Activated naive CD8-positive, alpha-beta T cell (primary cell): Measurements from ENCODE around the gene RELL2.

Experiments
- H3K27ac Mint-ChIP-seq: one replicate; pipeline ENCODE4 v1.8.0; 2021; ENCODE audit warnings: mixed read lengths
- H3K27me3 Mint-ChIP-seq: one replicate; pipeline ENCODE4 v1.8.0; 2021; ENCODE audit warnings: mixed read lengths
- H3K36me3 Mint-ChIP-seq: one replicate; pipeline ENCODE4 v1.8.0; 2021; ENCODE audit warnings: mixed read lengths
- H3K4me1 Mint-ChIP-seq: one replicate; pipeline ENCODE4 v1.8.0; 2021; ENCODE audit warnings: low read depth, mixed read lengths
- H3K4me3 Mint-ChIP-seq: one replicate; pipeline ENCODE4 v1.8.0; 2021; ENCODE audit warnings: mild to moderate bottlenecking, mixed read lengths
- H3K9me3 Mint-ChIP-seq: one replicate; pipeline ENCODE4 v1.8.0; 2021; ENCODE audit warnings: low read depth, mixed read lengths

Gene RELL2

DNA sequence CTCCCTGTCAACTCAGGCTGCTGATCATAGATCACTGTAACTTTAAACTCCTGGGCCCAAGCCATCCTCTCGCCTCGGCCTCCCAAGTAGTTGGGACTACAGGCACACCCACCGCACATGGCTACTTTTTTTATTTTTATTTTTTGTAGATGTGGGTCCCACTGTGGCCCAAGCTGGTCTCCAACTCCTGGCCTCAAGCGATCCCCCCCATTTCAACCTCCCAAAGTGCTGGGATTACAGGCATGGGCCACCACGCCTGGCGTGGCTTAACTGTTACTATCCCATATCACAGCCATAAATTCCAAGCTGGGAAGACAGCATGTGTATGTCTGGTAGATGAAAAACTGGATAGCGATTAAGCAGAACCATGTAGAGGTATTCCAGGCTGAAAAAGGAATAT is 1.2 kb upstream of the RELL2 start:
- Mint-ChIP-seq H3K27ac (peak overlapping the region; percentile 79), H3K4me3 (peak overlapping the region; percentile 94), H3K9me3 (no peaks in the 10 kb centered on the region), H3K27me3 (no peaks in the 10 kb centered on the region), H3K4me1 (peaks cover 43% of the 10 kb centered on the region), H3K36me3 (peaks cover 3% of the 10 kb centered on the region)

GRCh38 chr5:141636106-141636412 is 738 bp upstream of the RELL2 start:
- Mint-ChIP-seq H3K36me3 (peaks cover 3% of the 10 kb centered on the region), H3K27ac (peak overlapping the region; percentile 79), H3K27me3 (no peaks in the 10 kb centered on the region), H3K4me3 (peak overlapping the region; percentile 94), H3K9me3 (no peaks in the 10 kb centered on the region), H3K4me1 (peaks cover 44% of the 10 kb centered on the region)

GRCh38 chr5:141637123-141637766 is 448 bp downstream of the RELL2 start:
- Mint-ChIP-seq H3K27me3 (no peaks in the 10 kb centered on the region), H3K4me1 (peaks cover 56% of the 10 kb centered on the region), H3K9me3 (no peaks in the 10 kb centered on the region), H3K36me3 (peaks cover 3% of the 10 kb centered on the region), H3K27ac (peak overlapping the region; percentile 96), H3K4me3 (peak overlapping the region; percentile 91)

DNA sequence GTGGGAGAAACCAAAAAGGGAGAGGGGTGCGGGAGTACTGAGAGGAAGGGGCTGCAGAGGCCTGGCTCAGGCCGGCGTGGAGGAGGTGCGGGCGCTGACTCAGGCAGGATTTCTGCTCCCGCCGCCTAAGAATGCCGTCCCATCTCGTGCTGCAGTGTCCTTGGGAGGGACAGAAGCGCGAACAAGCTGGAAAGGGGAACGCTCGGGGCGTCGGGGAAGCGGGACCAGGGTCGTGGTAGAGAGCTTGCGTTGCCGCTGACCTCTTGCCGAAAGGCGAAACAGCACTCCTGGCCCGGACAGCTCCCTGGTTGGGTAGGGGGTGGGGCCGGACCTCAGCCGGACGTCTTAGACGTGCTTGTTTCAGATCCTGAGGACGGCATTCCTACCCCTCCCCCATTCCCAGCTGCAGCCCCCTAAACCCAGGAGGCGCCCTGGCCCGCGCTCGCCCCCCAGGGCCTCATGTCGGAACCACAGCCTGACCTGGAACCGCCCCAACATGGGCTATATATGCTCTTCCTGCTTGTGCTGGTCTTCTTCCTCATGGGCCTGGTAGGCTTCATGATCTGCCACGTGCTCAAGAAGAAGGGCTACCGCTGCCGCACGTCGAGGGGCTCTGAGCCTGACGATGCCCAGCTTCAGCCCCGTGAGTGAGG is 1.1 kb downstream of the RELL2 start:
- Mint-ChIP-seq H3K9me3 (no peaks in the 10 kb centered on the region), H3K4me1 (peaks cover 52% of the 10 kb centered on the region), H3K4me3 (peak overlapping the region; percentile 91), H3K36me3 (peaks cover 3% of the 10 kb centered on the region), H3K27me3 (no peaks in the 10 kb centered on the region), H3K27ac (peak overlapping the region; percentile 96)

DNA sequence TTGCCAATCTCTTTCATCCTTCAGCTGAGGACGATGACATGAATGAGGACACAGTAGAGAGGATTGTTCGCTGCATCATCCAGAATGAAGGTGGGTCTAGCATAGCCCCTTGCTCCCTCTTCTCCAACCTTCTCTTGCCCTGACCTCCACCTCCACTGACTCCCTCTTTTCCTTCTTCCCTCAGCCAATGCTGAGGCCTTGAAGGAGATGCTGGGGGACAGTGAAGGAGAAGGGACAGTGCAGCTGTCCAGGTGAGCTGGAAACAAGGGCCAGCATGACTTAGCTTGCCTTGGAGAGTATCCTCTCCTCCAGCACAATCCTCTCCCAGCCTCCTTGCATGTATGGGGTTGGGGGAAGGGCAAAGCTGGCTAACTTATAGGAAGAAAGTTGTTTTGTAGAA is 2.0 kb downstream of the RELL2 start:
- peaks cover 48% of the 10 kb centered on the region for H3K4me1 Mint-ChIP-seq

DNA sequence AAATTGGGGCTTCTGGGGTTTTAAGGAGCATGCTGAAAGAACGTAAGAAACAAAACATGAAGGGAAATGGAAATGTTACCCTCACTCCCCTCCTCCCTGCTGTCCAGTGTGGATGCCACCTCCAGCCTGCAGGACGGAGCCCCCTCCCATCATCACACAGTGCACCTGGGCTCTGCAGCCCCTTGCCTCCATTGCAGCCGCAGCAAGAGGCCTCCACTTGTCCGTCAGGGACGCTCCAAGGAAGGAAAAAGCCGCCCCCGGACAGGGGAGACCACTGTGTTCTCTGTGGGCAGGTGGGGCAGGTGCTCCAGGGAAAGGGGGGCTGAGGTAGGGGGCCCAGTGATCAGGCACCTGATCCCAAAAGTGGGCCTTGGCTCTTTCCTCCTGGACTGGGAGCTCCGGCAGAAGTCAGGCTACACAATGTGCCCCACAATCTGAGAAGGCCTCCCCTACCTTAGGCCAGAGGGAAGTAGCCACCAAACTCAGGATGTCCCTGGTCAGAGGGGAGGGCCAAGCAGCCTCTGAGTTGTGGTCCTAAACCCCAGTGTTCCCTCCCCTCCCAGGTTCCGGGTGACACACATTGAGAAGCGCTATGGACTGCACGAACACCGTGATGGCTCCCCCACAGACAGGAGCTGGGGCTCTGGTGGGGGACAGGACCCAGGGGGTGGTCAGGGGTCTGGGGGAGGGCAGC is 2.7 kb downstream of the RELL2 start:
- Mint-ChIP-seq H3K27ac (no peak overlapping the region), H3K4me1 (peaks cover 42% of the 10 kb centered on the region), H3K27me3 (no peaks in the 10 kb centered on the region)

More for the DNA sequence above, 2.0 kb downstream of the RELL2 start:
- H3K27me3 Mint-ChIP-seq, result no peaks in the 10 kb centered on the region
- no peaks in the 10 kb centered on the region for H3K9me3 Mint-ChIP-seq
- H3K4me3 Mint-ChIP-seq, result peak overlapping the region; percentile 91
- H3K27ac Mint-ChIP-seq, result peak overlapping the region; percentile 96
- peaks cover 3% of the 10 kb centered on the region for H3K36me3 Mint-ChIP-seq

GRCh38 chr5:141640051-141640415 is 3.2 kb downstream of the RELL2 start:
- Mint-ChIP-seq H3K4me3 (no peak overlapping the region), H3K27me3 (no peaks in the 10 kb centered on the region), H3K36me3 (no peaks in the 10 kb centered on the region), H3K27ac (no peak overlapping the region), H3K9me3 (no peaks in the 10 kb centered on the region), H3K4me1 (peaks cover 36% of the 10 kb centered on the region)

More for the DNA sequence above, 2.7 kb downstream of the RELL2 start:
- Mint-ChIP-seq H3K36me3 (no peaks in the 10 kb centered on the region), H3K4me3 (peak overlapping the region; percentile 91), H3K9me3 (no peaks in the 10 kb centered on the region)

DNA sequence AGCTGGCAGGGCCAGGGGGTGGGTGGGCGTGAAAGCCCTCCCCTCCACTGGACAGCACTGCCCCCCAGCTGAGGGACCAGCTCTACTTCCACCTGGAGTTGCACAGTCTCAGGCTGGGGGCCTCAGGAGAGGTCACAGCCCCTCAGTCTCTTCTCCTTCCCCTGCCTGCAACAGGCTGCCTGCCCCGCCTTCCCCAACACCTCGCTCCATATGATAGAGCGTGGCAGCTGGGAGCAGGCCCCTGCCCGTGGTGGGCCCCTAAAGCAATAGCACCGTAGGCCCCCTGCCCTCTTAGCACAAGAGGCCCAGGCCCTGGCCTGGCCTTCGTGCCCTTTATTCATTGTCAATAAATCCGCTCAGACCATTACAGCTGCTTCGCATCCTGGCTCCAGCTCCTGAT is 3.9 kb downstream of the RELL2 start:
- no peaks in the 10 kb centered on the region for H3K27me3 Mint-ChIP-seq
- peak overlapping the region; percentile 32 for H3K4me3 Mint-ChIP-seq
- H3K36me3 Mint-ChIP-seq, result no peaks in the 10 kb centered on the region
- no peak overlapping the region for H3K27ac Mint-ChIP-seq
- peaks cover 30% of the 10 kb centered on the region for H3K4me1 Mint-ChIP-seq
- H3K9me3 Mint-ChIP-seq, result no peaks in the 10 kb centered on the region

DNA sequence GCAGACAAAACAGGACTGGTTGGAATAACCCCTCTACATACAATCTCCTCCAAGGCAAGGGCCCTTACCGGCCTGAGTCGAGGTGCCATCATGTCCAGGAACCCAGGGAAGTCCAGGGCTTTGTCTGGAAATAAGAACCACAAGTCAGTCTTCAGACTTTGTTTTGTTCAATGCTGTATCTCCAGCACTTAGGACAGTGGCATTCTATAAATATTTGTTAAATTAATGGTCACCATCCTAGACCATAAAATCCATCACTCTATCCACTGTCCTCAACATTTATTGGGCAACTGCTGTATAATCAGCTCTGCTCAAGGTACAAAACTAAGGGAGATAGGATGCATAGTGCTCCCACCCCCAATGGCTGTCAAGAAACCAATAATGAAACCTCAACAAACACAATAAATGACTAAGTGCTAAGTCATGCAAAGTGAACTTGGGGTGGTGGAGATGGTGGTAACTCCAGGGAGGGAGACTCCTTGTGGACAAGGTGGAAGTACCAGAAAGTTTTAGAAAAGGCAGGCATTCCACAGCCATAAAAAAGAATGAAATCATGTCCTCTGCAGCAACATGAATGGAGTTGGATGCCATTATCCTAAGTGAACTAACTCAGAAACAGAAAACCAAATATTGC is 5.0 kb downstream of the RELL2 start:
- no peak overlapping the region for H3K4me3 Mint-ChIP-seq
- no peaks in the 10 kb centered on the region for H3K27me3 Mint-ChIP-seq
- H3K36me3 Mint-ChIP-seq, result no peaks in the 10 kb centered on the region
- no peaks in the 10 kb centered on the region for H3K9me3 Mint-ChIP-seq
- peak overlapping the region; percentile 62 for H3K27ac Mint-ChIP-seq
- peaks cover 24% of the 10 kb centered on the region for H3K4me1 Mint-ChIP-seq

GRCh38 chr5:141646026-141646425 is 9.2 kb downstream of the RELL2 start:
- Mint-ChIP-seq H3K4me1 (peaks cover 34% of the 10 kb centered on the region), H3K27ac (peak overlapping the region; percentile 11), H3K36me3 (no peaks in the 10 kb centered on the region), H3K9me3 (no peaks in the 10 kb centered on the region), H3K4me3 (no peak overlapping the region), H3K27me3 (no peaks in the 10 kb centered on the region)

DNA sequence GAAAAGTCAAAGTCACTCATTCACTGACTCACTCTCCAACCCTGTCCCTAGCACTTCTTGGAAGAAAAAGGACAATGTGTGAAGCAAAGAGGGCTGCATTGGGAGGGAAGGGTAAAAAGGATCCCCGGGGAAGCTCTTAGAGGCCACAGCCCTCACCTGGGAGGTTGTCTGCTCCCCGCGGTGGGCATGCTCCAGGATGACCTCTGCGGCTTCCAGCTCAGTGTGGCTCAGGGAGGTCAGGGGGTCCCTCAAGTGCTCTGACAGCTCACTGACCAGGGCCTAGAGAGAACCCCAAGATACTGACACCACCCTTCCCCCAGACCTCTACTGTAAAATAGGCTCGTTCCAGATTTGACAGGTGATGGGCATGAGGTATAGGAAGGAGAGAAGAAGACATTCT is 10.4 kb downstream of the RELL2 start:
- peaks cover 33% of the 10 kb centered on the region for H3K4me1 Mint-ChIP-seq
- H3K4me3 Mint-ChIP-seq, result no peak overlapping the region
- H3K27ac Mint-ChIP-seq, result no peak overlapping the region
- H3K27me3 Mint-ChIP-seq, result no peaks in the 10 kb centered on the region
- no peaks in the 10 kb centered on the region for H3K9me3 Mint-ChIP-seq
- no peaks in the 10 kb centered on the region for H3K36me3 Mint-ChIP-seq

DNA sequence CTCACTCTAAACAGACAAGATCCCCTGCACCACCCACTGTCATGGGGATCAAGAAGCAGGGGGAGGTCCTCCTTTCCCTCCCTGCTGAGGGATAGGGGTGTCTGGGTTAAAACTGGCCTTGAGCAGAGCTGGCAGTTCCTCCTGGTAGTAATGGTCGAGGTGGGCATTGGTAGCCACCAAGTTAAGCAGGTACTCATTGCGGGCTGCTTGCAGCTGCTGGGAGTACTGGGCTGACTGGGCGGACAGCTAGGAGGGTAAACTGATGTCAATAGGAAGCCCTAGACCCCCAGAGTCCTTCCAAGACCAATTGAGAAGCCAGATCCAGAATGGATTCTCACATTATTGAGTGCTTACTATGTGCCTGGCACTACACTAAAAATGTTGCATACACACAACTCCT is 11.1 kb downstream of the RELL2 start:
- Mint-ChIP-seq H3K27me3 (no peaks in the 10 kb centered on the region), H3K27ac (no peak overlapping the region), H3K4me1 (peaks cover 38% of the 10 kb centered on the region), H3K9me3 (no peaks in the 10 kb centered on the region), H3K4me3 (no peak overlapping the region), H3K36me3 (no peaks in the 10 kb centered on the region)

GRCh38 chr5:141649056-141649688 is 12.4 kb downstream of the RELL2 start:
- Mint-ChIP-seq H3K27me3 (no peaks in the 10 kb centered on the region), H3K9me3 (no peaks in the 10 kb centered on the region), H3K4me1 (peaks cover 41% of the 10 kb centered on the region), H3K4me3 (no peak overlapping the region), H3K36me3 (no peaks in the 10 kb centered on the region), H3K27ac (peak overlapping the region; percentile 81)

DNA sequence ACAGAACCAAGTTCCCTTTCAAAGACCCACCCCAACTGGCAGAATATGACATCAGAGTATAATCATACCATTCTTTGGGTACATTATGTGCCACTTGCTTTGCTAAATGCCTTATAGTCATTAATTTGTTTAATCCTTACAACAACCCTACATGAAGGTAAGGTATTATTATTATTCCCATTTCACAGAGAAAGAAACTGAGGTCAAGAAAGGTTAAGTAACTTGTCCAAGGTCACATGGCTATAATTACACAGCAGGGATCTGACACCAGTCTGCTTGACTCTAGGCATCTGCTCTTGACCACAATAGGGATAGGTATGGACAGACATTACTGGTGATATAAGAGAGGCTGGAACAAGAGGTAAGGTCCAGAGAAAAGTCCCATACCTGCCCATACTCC is 13.2 kb downstream of the RELL2 start:
- Mint-ChIP-seq H3K27ac (peak overlapping the region; percentile 83), H3K4me3 (peak overlapping the region; percentile 94), H3K36me3 (no peaks in the 10 kb centered on the region), H3K27me3 (no peaks in the 10 kb centered on the region), H3K4me1 (peaks cover 41% of the 10 kb centered on the region), H3K9me3 (no peaks in the 10 kb centered on the region)
